Type B pancreatic cell (in vitro differentiated cells): ENCODE results near the gene SH3RF3. TPM values are rescaled to one million over a fixed set of nuclear protein-coding genes. Genes with fewer than 3 reads are reported as not detected.

ENCODE experiments used
- DNase-seq: peaks from one replicate; pipeline ENCODE4 v3.0.0; 2021; ENCODE audit warnings: mixed read lengths; ENCODE audit not compliant: unreplicated experiment; ENCODE audit errors: extremely low spot score
- H3K27ac Mint-ChIP-seq: 2 replicates; pipeline ENCODE4 v1.8.0; 2021; ENCODE audit warnings: mild to moderate bottlenecking, mixed read lengths
- H3K27me3 Mint-ChIP-seq: 2 replicates; pipeline ENCODE4 v1.8.0; 2021; ENCODE audit warnings: mixed read lengths
- H3K36me3 Mint-ChIP-seq: 2 replicates; pipeline ENCODE4 v1.8.0; 2021; ENCODE audit warnings: mixed read lengths
- H3K4me1 Mint-ChIP-seq: one replicate; pipeline ENCODE4 v1.8.0; 2021; ENCODE audit warnings: mixed read lengths; ENCODE audit not compliant: unreplicated experiment
- H3K4me3 Mint-ChIP-seq: 2 replicates; pipeline ENCODE4 v1.8.0; 2021; ENCODE audit warnings: mild to moderate bottlenecking, mixed read lengths
- H3K9me3 Mint-ChIP-seq: 2 replicates; pipeline ENCODE4 v1.8.0; 2021; ENCODE audit warnings: mixed read lengths
- total RNA-seq: library from RNA; stranded (reverse); gene quantifications from 2 replicates; pipeline ENCODE4 v1.2.1, GENCODE V29; 2021; ENCODE audit warnings: low replicate concordance
- TF ChIP-seq, protein P1 (sequence below): fragments of 200-600 bp; sonication (generic); conservative IDR thresholded peaks from 2 replicates; pipeline ENCODE4 v1.5.0; 2021; ENCODE audit warnings: antibody characterized with exemption, mild to moderate bottlenecking

The SH3RF3 gene
- total RNA-seq, 1 donor from 2014 or later, result 13.9 TPM

DNA sequence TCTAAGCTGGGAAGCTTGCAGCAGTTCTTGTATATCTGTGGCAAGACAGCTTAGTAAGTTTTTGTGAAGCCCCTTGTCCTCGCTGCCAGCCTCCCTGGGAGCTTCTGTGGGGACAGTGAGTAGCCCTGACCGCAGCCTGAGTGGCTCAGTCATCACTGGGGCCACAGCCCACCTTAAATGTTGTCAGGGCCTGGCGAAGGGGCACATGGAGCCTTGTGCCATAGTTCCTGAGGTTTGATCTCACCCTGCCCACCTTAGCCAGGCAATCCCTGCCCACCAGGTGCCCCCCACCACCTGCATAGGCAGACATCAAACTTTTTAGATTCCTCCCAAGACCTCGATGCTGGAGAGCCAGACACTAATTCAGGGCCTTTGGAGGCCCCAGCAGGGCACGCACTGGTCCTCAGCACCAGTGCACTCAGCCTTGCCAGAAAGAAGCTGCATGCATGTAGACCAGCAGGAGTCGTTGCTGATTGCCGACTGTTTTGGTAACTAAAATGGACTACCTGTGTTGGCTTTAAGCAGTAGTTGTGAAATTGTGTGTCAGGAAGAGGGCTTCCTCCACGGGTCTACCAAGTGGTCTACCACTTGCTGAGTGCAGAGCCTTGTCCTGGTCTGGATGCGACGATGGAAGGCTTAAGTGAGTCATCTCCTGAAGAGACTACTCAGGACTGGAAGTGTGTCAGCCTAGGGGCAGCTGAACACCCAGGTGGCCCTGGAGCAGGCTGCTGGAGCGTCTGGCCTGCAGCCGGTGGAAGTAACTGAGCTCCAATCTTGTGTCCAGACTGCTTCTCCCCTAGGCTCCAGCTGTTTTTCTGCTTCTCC, 251.7 kb downstream of the SH3RF3 start:
- Mint-ChIP-seq H3K9me3 (no peaks in the 10 kb centered on the region), H3K27ac (no peak overlapping the region), H3K27me3 (peaks cover 12% of the 10 kb centered on the region), H3K36me3 (no peaks in the 10 kb centered on the region), H3K4me3 (no peak overlapping the region), H3K4me1 (peaks cover 20% of the 10 kb centered on the region)
- peak; percentile 57 for DNase-seq
- TF ChIP-seq, protein P1, sequence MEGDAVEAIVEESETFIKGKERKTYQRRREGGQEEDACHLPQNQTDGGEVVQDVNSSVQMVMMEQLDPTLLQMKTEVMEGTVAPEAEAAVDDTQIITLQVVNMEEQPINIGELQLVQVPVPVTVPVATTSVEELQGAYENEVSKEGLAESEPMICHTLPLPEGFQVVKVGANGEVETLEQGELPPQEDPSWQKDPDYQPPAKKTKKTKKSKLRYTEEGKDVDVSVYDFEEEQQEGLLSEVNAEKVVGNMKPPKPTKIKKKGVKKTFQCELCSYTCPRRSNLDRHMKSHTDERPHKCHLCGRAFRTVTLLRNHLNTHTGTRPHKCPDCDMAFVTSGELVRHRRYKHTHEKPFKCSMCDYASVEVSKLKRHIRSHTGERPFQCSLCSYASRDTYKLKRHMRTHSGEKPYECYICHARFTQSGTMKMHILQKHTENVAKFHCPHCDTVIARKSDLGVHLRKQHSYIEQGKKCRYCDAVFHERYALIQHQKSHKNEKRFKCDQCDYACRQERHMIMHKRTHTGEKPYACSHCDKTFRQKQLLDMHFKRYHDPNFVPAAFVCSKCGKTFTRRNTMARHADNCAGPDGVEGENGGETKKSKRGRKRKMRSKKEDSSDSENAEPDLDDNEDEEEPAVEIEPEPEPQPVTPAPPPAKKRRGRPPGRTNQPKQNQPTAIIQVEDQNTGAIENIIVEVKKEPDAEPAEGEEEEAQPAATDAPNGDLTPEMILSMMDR, result no peak

DNA sequence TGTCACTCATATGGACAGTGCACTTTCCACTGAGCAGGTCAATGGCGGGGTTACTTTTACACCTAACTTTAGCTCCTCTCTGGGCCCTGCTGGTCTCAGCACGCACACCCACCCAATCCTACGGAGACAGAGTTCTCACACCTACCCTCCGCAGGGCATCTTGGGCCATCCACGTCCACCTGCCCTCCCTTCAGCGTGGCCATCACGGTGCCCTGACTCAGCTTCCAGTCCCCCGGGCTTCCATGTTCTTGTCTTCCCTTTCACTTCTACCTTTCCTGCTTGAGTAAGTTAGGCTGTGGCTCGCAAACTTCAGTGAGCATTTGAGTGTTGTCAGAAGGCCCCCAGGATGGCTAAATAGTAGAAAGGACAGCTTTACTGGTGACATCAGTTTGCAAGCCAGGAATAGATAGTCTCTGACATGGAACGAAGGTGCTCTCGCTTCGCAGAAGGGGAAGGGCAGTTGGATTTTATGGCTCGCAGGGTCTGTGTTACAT, 252.4 kb downstream of the SH3RF3 start:
- H3K9me3 Mint-ChIP-seq, result no peaks in the 10 kb centered on the region
- no peaks in the 10 kb centered on the region for H3K36me3 Mint-ChIP-seq
- H3K4me3 Mint-ChIP-seq, result no peak overlapping the region
- no peak overlapping the region for H3K27ac Mint-ChIP-seq
- H3K4me1 Mint-ChIP-seq, result peaks cover 23% of the 10 kb centered on the region
- peak; percentile 62 for DNase-seq
- peaks cover 12% of the 10 kb centered on the region for H3K27me3 Mint-ChIP-seq
- TF ChIP-seq, protein P1, result no peak

DNA sequence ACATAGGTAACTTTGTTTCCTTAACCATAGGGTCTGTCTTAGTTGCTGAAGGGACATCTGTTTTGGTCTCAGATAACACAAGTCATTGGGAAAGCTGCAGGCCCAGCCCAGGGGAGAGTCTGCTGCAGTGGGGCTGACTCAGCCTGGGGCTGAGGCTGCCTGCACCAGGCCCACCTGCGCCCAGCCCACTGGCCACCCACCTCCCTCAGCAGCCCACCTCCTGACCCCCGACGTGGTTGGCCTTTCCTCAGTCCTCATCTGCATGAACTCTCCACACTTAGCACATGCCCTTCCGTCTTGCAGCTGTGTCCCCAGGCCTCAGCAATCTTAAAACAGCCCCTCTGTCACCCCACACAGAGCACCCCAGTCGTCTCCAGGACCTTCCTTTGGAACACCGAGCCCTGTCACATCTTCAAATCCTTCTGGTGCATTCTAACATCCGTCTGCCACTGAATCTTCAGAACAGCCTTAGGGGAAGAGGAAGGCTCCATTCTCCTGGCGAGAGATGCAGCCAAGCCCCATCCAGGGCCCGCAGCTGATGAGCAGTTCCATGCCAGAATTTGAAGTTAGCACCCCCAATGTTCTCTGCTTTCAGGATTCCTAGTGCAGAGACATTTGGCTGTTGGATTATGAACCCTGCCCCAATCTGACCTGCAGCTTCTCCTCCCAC, 253.4 kb downstream of the SH3RF3 start:
- no peaks in the 10 kb centered on the region for H3K36me3 Mint-ChIP-seq
- peaks cover 8% of the 10 kb centered on the region for H3K27me3 Mint-ChIP-seq
- H3K4me1 Mint-ChIP-seq, result peaks cover 23% of the 10 kb centered on the region
- TF ChIP-seq, protein P1, result no peak
- no peak overlapping the region for H3K4me3 Mint-ChIP-seq
- no peak overlapping the region for H3K27ac Mint-ChIP-seq
- no peaks in the 10 kb centered on the region for H3K9me3 Mint-ChIP-seq
- DNase-seq, result peak; percentile 47

DNA sequence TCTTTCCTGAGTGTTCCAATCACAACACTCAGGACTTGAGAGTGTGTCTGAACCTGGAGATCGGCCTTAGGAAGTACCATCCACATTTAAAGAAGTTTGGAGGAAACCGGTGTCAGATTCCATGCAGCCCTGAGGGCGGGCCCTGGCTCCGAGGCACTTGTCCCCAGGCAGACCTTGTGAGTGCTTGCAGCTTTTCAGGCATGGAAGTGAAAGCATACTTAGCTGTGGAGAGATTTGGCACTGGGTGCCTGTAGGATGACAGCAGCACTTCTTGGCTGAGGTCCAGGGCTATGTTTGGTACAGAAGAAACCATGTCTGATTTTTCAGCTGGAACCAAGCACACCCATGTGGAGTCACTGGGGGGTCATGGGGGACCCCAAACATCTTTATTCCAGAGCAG, 253.9 kb downstream of the SH3RF3 start:
- no peak overlapping the region for H3K4me3 Mint-ChIP-seq
- H3K36me3 Mint-ChIP-seq, result no peaks in the 10 kb centered on the region
- no peaks in the 10 kb centered on the region for H3K9me3 Mint-ChIP-seq
- H3K4me1 Mint-ChIP-seq, result peaks cover 29% of the 10 kb centered on the region
- DNase-seq, result peak; percentile 51
- H3K27ac Mint-ChIP-seq, result no peak overlapping the region
- TF ChIP-seq, protein P1, result no peak
- H3K27me3 Mint-ChIP-seq, result peaks cover 7% of the 10 kb centered on the region

DNA sequence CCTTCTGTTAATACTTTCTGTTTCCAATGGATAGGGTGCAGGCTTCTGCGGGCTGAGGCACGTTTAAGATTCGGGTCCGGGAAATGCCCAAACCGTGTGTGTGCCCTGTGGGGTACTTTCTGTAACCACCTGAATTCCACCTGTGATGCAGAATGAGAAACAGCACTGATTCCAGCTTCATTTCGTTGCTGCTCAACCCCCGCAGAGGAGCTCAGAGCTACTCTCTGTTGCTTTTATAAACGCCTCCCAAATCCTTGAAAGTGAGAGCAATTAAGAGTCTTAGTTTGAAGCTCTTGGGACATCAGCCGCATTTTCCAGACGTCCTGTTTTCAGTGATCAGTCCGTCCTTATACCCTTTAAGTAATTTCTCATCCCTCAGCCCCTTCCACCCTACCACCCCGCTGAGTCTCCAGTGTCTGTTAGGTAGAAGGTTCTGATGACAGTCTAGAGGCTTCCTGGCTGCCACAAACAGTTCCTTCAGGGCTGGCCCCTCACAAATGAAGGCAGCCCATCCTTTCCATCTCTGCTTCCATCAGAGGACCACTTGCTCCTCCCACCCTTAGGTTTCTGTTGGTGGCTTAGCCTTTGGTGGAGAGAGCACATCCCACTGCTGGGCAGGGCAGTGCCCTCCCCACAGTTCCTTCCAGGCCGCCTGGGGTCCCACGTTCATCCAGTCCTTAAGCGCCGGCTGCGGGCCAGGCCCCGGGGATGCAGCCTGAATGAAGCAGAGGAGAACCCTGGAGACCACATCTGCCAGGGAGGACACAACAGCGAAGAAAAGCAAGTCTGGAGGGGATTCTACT, 254.7 kb downstream of the SH3RF3 start:
- TF ChIP-seq, protein P1, result no peak
- Mint-ChIP-seq H3K9me3 (no peaks in the 10 kb centered on the region), H3K36me3 (no peaks in the 10 kb centered on the region), H3K27me3 (peaks cover 4% of the 10 kb centered on the region), H3K4me3 (no peak overlapping the region), H3K4me1 (peaks cover 33% of the 10 kb centered on the region), H3K27ac (no peak overlapping the region)
- peak; percentile 57 for DNase-seq
